Neutrophil (primary cell): ENCODE measurements around the gene KANTR.
A peak's percentile ranks its signal among the peaks of the same experiment; 100 is the strongest.

Experiments
- H3K27ac ChIP-seq: fragments of 200-600 bp; sonication (generic); 2 replicates; pipeline ENCODE4 v1.5.1; 2016; ENCODE audit warnings: mild to moderate bottlenecking, moderate library complexity
- H3K27me3 ChIP-seq: fragments of 200-600 bp; sonication (generic); 2 replicates; pipeline ENCODE4 v1.6.0; 2016; ENCODE audit warnings: mild to moderate bottlenecking
- H3K36me3 ChIP-seq: fragments of 200-600 bp; sonication (generic); 2 replicates; pipeline ENCODE4 v1.5.1; 2017
- H3K4me1 ChIP-seq, 2 experiments: fragments of 200-600 bp in 1 of 2; sonication (generic) in 1 of 2; 1 replicate in 1 of 2; 2 replicates in 1 of 2; pipeline versions ENCODE4 v1.5.1 to v1.6.1; 2013 to 2016; ENCODE audit warnings: low read depth in 1 of 2, low read length in 1 of 2, mild to moderate bottlenecking in 1 of 2, moderate library complexity in 1 of 2; ENCODE audit not compliant: control insufficient read depth in 1 of 2, insufficient read depth in 1 of 2
- H3K4me3 ChIP-seq, 2 experiments: fragments of 200-600 bp in 1 of 2; sonication (generic) in 1 of 2; 1 replicate in 1 of 2; 2 replicates in 1 of 2; pipeline ENCODE4 v1.5.1; 2013 to 2016; ENCODE audit warnings: low read depth in 1 of 2, low read length in 1 of 2, mild to moderate bottlenecking in 1 of 2, moderate library complexity in 1 of 2
- H3K9me3 ChIP-seq: fragments of 200-600 bp; sonication (generic); 2 replicates; pipeline ENCODE4 v1.5.1; 2016
- TF ChIP-seq, protein P1 (sequence below): fragments of 200-600 bp; sonication (generic); IDR thresholded peaks from 2 replicates; pipeline ENCODE4 v1.5.1; 2016; ENCODE audit warnings: antibody characterized with exemption

The KANTR gene, protein sequence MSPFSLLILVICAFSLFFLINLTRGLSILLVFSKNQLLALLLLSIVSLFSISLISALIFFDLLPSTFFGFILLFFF

GRCh38 chrX:53093748-53094581, at the start of gene KANTR:
Gene KANTR (plus strand): TSS chrX:53094142. CDS start chrX:53124273, 30,131 bp downstream.
- H3K9me3 ChIP-seq = no peaks in the 10 kb centered on the region
- peak within 1 kb of the TSS; percentile 69 to 70 for H3K4me3 ChIP-seq
- peak within 1 kb of the TSS; percentile 65 for H3K27ac ChIP-seq
- TF ChIP-seq, protein P1, sequence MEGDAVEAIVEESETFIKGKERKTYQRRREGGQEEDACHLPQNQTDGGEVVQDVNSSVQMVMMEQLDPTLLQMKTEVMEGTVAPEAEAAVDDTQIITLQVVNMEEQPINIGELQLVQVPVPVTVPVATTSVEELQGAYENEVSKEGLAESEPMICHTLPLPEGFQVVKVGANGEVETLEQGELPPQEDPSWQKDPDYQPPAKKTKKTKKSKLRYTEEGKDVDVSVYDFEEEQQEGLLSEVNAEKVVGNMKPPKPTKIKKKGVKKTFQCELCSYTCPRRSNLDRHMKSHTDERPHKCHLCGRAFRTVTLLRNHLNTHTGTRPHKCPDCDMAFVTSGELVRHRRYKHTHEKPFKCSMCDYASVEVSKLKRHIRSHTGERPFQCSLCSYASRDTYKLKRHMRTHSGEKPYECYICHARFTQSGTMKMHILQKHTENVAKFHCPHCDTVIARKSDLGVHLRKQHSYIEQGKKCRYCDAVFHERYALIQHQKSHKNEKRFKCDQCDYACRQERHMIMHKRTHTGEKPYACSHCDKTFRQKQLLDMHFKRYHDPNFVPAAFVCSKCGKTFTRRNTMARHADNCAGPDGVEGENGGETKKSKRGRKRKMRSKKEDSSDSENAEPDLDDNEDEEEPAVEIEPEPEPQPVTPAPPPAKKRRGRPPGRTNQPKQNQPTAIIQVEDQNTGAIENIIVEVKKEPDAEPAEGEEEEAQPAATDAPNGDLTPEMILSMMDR = no peak
- H3K4me1 ChIP-seq = peaks cover 12% of the 10 kb centered on the region in 2 experiments
- no peaks in the 10 kb centered on the region for H3K36me3 ChIP-seq
- no peaks in the 10 kb centered on the region for H3K27me3 ChIP-seq

DNA sequence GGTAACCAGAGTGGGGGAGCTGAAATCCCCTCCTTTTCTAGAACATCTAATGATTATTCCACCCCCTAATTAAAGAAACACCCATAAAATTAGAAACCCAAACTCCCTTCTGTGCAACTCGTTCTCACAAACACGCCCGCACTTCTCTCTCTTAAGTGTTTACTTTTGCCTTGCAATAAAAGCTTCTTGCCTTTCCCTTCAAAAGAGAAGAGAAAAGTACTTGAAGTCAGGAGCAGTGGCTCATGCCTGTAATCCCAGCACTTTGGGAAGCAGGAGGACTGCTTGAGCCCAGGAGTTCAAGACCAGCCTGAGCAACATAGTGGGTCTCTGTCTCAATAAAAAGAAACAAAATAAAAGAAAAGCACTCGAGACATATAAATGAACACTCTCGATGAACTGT, 48.9 kb upstream of the KANTR start:
- no peaks in the 10 kb centered on the region for H3K4me1 ChIP-seq
- H3K27me3 ChIP-seq = peaks cover 32% of the 10 kb centered on the region
- no peak overlapping the region for H3K27ac ChIP-seq
- TF ChIP-seq, protein P1 = no peak
- no peaks in the 10 kb centered on the region for H3K9me3 ChIP-seq
- H3K4me3 ChIP-seq = no peak overlapping the region
- H3K36me3 ChIP-seq = no peaks in the 10 kb centered on the region

DNA sequence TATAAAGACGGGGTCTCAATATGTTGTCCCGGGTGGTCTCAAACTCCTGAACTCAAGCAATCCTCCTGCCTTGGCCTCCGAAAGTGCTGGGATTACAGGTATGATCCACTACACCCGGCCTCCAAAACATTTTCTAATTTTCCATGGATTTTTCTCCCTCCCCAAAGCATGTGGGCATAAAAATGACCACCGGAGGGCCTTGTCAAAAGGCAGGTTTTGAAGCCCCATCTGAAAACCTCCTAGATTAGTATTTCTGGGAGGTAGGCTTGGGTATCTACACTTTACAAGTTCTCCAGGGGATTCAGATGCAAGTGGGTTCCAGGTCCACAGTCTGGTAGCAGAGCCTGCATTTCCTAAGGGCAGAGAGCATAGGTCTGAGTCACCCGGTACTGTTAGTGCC, 46.7 kb upstream of the KANTR start:
- Histone ChIP-seq H3K4me1 (no peaks in the 10 kb centered on the region), H3K27ac (no peak overlapping the region), H3K9me3 (no peaks in the 10 kb centered on the region), H3K4me3 (no peak overlapping the region), H3K36me3 (no peaks in the 10 kb centered on the region), H3K27me3 (peaks cover 33% of the 10 kb centered on the region)
- TF ChIP-seq, protein P1 = no peak

- peaks cover 33% of the 10 kb centered on the region for H3K27me3 ChIP-seq
- no peak within 1 kb of the TSS for H3K27ac ChIP-seq
- H3K9me3 ChIP-seq = no peaks in the 10 kb centered on the region
- TF ChIP-seq, protein P1 = no peak
- H3K4me3 ChIP-seq = no peak within 1 kb of the TSS
- H3K4me1 ChIP-seq = no peaks in the 10 kb centered on the region
- no peaks in the 10 kb centered on the region for H3K36me3 ChIP-seq
Measured at GRCh38 chrX:53048169-53049126, 45.5 kb upstream of the KANTR start, which contains the start of gene GPR173. Gene GPR173 (plus strand): TSS chrX:53048789. CDS start chrX:53076622, 27,833 bp downstream.

DNA sequence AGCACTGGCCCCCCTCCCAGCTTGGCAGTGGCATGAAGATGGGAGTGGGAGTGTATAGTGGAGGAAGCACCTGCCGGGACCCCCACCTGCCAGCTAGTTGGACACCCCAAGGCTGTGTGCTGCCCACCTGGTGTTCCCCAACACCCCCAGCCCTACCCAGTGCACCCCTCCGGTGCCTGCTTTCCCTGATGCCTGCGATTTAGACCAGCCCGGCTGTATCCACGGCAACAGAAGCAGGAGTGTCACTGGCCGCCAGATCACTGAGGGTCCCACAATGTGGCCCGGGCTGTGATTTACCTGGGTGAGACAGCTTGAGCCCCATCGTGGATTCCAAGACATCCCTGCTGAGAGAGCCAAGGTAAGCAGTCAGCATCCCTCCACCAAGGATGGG, 44.8 kb upstream of the KANTR start:
- Histone ChIP-seq H3K36me3 (no peaks in the 10 kb centered on the region), H3K4me1 (no peaks in the 10 kb centered on the region), H3K27me3 (peaks cover 33% of the 10 kb centered on the region), H3K4me3 (no peak overlapping the region), H3K27ac (no peak overlapping the region), H3K9me3 (no peaks in the 10 kb centered on the region)
- TF ChIP-seq, protein P1 = no peak
